AG04449 (cell line): ENCODE measurements around the gene TMEM255B.

ENCODE experiments used
- CTCF ChIA-PET: fragments of 350-600 bp; formaldehyde crosslinking; extraction: SDS; loops from one replicate; lab custom pipeline; 2021; ENCODE audit warnings: antibody characterized with exemption; lab: Yijun Ruan, JAX
- POLR2A ChIA-PET: fragments of 400-600, 350-600 bp; formaldehyde crosslinking; extraction: SDS; loops from one replicate; lab custom pipeline; 2020; ENCODE audit warnings: antibody characterized with exemption, inconsistent platforms; lab: Yijun Ruan, JAX
- DNase-seq: peaks from one replicate; pipeline ENCODE4 v3.0.0-alpha.2; 2010; ENCODE audit warnings: low read depth, low spot score
- H3K4me3 ChIP-seq: 2 replicates; pipeline ENCODE4 v1.5.1; 2011; ENCODE audit warnings: low read depth, mild to moderate bottlenecking, control low read depth, low read length
- CTCF ChIP-seq: IDR thresholded peaks from one replicate; pipeline ENCODE4 v1.5.1; 2011; ENCODE audit warnings: mild to moderate bottlenecking, moderate library complexity, low read length, control low read depth, inconsistent platforms; ENCODE audit not compliant: insufficient read depth; ENCODE audit errors: missing control alignments

The TMEM255B gene

GRCh38 chr13:113816254-113816929, 57.4 kb downstream of the TMEM255B start:
- ChIA-PET CTCF (interaction anchor here (0.8 to 1.0 kb wide), 4 partner anchors 21 to 410 kb away, joined by 3 to 4 read pairs (median 3); no protein-coding TSS in a partner anchor), POLR2A (no interaction called here)
- TF ChIP-seq CTCF = no peak
- no peak for DNase-seq
- H3K4me3 ChIP-seq = no peak overlapping the region

DNA sequence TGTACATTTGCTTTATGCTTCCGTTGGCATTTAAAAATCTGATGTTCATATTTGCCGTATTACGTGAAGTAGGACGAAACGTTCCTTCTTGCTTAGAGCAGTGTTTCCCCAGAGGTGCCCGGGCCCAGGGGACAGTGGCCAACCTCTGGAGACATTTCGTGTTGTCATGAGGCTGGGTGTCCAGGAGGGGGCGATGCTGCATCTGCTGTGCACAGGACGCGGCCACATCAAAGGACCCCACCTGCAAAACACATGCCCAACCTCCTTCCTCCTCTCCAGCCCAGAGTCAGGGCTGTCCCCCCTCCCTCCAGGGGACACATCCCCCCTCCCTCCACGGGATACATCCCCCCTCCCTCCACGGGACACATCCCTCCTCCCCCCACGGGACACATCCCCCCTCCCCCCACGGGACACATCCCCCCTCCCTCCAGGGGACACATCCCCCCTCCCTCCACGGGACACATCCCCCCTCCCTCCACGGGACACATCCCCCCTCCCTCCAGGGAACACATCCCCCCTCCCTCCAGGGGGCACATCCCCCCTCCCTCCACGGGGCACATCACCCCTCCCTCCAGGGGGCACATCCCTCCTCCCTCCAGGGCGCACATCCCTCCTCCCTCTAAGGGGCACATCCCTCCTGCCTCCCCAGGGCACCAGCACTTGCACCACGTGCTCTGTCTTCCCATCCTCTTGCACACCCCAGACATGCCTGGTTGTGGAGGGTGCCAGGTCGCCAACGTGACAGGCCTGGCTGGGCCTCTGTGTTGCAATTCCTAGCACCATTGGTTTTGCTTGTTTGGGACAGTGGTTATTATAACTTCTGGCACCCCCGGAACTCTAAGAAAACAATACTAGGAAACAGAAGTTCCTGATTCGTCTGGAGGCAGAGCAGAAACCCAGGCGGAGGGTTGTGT, 58.2 kb downstream of the TMEM255B start:
- POLR2A ChIA-PET = no interaction called here
- peak; percentile 91 for TF ChIP-seq CTCF
- CTCF ChIA-PET = interaction anchor here (0.8 to 1.0 kb wide), 4 partner anchors 20 to 409 kb away, joined by 3 to 4 read pairs (median 3); no protein-coding TSS in a partner anchor
- no peak for DNase-seq
- no peak overlapping the region for H3K4me3 ChIP-seq

GRCh38 chr13:113817860-113818691, 59.0 kb downstream of the TMEM255B start:
- TF ChIP-seq CTCF = no peak
- CTCF ChIA-PET = interaction anchor here (1.6 kb wide), 1 partner anchor 129 kb away, joined by 4 read pairs; no protein-coding TSS in a partner anchor

GRCh38 chr13:113818700-113819295, 59.8 kb downstream of the TMEM255B start:
- ChIA-PET CTCF (interaction anchor here (0.8 to 1.6 kb wide), 2 partner anchors 38 to 128 kb away, joined by 4 read pairs; no protein-coding TSS in a partner anchor), POLR2A (no interaction called here)
- no peak overlapping the region for H3K4me3 ChIP-seq
- DNase-seq = no peak
- no peak for TF ChIP-seq CTCF

More at GRCh38 chr13:113817860-113818691, 59.0 kb downstream of the TMEM255B start:
- no peak overlapping the region for H3K4me3 ChIP-seq
- no peak for DNase-seq
- POLR2A ChIA-PET = no interaction called here

- CTCF ChIA-PET = interaction anchor here (0.8 to 1.6 kb wide), 2 partner anchors 38 to 128 kb away, joined by 4 read pairs; no protein-coding TSS in a partner anchor
- DNase-seq = no peak
- no peak overlapping the region for H3K4me3 ChIP-seq
- POLR2A ChIA-PET = no interaction called here
- no peak for TF ChIP-seq CTCF
Measured at GRCh38 chr13:113819341-113819730, 60.3 kb downstream of the TMEM255B start.
